ENCODE results near the gene CHCHD4.

CHCHD4 gene

DNA sequence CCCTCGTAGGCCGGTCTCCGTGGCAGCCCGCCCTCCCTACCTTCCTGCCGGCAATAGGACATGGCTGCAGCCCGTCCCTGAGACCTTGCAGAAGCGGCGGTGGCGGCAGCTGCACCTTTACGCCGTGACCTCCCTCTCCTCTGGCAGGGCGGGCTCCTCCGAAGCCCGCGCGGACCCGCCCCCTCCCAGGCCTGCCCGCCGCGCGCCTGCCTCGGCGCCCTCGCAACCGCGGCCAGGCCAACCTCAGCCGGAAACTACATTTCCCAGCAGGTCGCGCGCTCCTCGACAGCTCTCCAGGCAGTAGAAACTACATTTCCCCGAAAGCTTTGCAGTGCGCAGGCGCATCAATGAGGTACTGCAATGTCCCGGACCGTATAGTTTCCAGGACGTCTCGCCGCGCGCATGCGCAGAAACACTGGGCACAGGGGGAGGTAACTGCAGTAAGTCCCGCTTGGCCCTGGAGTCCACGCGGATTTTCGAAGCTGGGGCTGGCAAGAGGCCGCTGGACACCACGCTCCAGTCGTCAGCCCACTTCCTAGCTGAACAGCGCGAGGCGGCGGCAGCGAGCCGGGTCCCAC, at the start of gene CHCHD4, which contains the start of gene TMEM43:
CHCHD4 (minus strand) TSS at position 256 of the 578 bp plus-strand sequence; CDS start at position 62, 194 bp downstream.
TMEM43 (plus strand) TSS at position 438 of the 578 bp plus-strand sequence. CDS start 142 bp downstream, outside the sequence.
- peak; percentile 95 for DNase-seq

DNA sequence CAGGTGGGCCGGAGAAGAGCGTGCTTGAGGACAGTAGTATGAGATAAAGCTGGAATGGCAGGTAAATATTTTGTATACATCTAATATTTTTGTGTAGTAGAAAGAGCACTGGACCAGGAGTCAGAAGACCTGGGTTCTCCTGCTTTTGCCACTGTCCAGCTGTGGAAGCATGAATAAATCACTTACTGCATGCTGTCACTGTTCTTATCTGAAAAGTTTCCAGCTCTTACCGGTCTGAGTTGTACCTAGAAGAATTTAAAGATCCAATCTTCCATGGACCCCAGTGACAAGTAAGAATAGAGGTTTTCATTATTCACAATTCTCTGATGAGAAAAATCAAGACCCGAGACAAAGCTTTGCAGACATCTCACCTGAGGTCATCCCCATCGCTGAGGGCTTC, 47.8 kb upstream of the CHCHD4 start:
- DNase-seq, result no peak

DNA sequence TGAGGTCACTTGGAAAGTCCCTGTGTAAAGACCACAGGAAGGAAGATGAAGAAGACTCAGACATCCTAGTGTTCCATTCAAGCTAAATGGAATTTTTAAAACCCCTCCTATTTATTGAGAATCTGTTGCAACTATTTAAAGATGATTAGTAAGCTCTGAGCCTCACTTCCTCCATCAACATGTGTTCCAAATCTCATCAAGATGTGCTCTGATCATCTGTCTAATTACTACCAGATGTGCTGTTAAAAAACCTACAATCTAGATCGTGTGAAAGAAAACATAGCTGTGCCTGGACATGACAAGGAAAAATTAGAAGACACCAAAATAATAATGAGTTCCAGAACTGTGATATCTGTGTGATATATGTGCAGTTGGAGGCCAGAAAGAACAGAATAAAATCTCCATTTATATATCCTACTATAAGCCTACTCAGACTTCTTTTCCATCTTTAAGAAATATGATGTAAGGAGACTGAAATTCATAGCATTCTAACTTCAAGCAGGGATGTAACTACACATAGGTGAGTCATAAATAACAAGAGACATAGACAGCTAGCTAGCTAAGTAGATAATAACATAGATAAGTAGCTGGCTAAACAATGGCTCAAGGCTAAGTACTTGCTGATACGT, 46.0 kb upstream of the CHCHD4 start:
- no peak for DNase-seq

DNA sequence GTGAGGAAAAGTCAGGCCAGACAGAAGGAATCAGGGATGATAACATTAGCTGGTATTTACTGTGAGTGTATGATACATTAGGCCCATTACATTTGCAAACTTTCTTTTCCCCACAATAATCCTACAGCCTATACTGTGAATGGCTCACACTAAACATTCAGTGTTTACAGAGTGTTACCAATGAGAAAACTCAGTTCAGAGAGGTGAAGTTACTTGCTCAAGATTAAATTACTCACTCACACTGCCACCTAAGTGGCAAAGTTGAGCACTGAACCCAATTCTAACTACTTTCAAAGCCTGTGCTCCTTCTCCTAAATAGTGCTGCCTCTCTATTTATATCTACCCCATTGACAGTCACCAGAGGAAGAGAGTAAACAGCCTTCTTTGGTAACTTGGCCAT, 45.2 kb upstream of the CHCHD4 start:
- no peak for DNase-seq

DNA sequence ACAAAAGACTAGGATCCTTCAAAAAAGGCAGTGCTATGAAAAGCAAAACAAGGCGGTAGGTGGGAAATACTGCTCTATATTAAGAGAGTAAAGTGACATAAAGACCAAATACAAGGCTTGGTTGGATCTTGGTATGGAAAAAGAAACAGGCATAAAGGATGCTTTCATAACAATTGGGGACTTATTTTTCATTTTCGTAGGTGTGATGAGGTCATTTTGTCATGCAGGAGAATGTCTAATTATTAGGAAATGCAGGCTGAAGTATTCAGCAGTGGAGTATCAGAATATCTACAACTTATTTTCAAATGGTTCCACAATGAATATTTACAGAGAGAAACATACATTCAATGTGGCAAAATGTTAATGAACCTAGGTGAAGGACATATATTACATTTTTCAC, 44.8 kb upstream of the CHCHD4 start:
- DNase-seq, result no peak

DNA sequence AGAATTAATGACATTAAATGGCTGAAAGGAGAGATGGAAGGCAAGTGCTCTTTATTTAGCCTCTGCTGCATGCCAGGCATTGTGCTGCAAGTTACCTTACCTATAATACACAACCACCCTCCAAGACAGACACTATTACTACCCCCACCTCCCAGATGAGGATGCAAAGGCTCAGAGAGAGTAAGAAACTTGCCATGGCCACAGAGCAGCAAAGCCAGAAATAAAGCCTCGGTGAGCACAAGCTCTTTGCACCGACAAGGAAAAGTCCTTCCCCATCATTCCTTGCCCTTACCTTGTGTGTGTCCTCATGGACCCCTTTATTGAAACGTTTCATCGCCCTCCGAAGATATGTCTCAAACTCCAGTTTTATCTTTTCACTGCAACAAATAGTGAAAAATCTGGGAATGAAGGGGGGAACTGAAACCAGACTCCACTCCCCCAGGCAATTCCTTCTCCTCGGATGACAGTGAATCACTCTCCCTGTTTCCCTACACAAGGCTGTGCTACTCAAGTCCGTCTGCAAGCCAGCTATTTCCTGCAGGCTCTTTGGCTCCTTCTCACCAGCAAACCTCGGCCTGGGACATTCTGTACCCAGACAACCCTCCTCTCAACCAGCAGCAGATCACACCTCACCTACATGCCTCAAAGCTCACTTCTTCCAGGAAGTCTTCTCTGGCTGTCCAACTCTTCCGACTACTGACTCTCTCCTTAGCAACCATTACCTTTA, 42.4 kb upstream of the CHCHD4 start:
- no peak for DNase-seq

DNA sequence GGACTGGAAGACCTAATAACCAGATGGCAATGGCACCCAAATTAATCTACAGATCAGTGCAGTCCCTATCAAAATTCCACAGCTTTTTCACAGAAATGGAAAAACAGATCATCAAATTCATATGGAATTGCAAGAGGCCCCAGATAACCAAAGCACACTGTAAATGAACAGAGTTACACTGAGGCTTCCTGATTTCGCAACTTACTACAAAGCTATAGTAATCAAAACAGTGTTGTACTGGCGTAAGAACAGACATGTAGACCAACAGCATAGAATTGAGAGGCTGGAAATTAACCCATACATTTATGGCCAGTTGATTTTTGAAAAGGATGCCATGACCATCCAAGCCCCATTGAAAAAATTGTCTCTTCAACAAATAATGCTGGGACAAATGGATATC, 37.5 kb upstream of the CHCHD4 start:
- no peak for DNase-seq

DNA sequence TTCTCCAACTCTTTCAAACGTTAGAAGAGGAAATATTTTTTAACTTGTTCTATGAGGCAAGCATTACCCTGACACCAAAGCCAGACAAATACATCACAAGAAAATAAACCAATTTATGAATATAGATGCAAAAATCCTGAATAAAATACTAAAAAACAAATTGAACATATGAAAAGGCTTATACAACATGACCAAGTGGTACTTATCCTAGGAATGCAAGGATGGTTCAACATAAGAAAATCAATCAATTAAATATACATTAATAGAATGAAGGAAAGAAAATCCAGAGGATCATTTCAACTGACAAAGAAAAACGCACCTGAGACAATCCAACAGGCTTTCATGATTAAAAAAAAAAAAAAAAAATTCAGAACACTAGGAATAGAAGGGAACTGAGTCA, 36.6 kb upstream of the CHCHD4 start:
- DNase-seq, result no peak

DNA sequence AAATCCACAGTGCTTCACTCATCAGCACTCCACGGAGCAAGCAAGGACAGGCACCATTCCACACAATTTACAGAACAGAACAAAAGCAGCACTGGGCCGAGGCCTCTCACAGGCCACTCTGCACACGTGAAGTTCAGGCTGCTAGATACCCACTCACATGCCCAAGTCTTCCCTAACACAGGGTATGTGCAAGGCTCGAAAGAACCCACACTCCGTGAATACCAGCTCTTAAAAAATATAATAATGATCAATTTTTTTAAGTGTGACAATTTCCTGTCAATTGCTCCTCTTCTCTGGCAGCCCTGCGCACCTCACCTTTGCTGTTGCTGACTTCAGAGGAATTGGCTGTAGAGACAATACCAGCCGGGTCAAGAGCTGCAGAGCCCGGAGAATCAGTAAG, 34.8 kb upstream of the CHCHD4 start:
- DNase-seq, result no peak

DNA sequence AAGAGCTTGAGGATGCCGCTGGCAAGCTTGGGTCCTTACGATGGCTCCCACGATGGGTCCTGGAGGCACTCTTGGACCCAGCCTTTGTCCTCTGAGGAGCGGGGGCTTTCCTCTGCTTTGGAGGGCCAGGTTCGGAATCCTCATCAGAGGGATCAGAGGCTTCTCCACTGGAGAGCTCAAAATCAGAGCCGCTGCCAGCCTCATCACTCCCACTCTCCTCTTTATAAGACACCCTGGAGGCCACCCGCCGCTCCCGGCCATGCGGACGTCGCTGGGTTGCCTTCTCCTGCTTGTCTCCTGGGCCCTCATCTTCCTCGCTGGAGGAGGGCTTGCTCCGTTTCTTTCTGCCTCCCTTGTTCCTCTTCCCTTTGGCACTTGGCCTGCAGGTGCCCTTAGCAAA, 33.7 kb upstream of the CHCHD4 start:
- DNase-seq, result no peak

DNA sequence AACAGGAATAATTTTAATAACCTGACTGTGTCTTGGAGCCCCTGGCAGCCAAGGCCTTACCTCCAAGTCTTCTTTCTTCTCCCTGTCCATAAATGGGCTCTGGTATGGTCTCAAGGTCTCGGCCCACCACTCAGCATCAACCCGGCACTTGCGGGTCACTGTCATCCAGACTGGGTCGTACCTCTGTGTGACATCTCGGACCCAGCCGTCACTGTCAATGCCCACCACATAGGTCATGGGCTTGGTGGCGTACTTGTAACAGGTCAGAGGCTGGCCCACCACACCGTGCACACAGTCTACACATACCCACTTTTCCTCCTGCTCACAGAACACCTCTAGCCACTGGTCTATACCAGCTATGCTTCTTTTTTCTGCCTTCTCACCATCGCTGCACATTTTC, 33.3 kb upstream of the CHCHD4 start:
- no peak for DNase-seq

DNA sequence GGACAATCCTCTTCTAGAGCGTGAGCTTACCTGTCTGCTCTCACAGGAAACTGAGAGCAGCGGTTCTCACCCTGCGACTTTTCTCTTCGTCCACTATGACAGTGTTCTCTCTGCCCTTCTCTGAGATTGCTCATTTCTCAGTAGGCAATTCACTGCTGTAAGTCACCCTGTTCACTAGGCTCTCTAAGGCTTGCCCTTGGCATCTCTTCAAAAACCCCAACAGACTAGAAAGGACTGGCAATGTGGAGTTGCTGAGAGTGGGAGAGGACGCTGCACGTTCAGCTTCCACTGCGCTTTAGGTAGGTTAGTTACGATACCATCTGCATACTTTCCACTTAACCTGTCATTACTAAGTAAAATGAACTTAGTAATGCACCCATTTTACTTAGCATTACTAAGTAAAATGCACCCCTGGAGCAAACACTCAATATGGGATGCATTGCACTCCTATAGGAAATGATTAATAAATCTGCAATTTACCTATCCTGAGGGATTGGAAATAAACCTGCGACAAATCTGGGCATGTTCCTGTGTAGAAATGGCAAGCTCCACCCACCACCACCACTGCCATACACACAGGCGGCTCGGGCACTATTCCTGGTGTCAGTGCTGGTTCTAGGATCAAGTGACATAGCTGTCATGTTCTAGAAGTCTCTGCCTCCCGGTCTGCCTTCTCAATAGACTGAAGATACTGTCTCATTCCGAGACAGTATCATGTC, 32.3 kb upstream of the CHCHD4 start:
- no peak for DNase-seq

DNA sequence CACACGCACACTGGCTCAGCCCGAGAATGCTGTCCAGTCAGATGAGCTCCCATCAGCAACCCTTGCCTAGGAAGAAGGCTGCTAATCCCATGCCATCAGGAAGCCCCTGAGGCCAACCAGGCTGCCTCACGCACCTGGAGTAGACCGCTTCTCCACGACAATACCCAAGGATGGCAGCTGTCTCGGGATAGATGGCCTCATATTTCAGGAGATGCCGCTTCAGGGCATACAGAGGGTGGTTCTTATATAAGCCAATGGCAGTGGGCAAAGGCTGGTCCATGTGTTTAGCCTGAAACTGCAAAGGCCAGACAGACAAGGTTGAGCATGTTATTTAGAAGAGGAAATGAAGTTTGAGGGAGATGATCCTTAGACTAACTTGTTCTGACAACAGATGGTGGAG, 31.5 kb upstream of the CHCHD4 start:
- no peak for DNase-seq

DNA sequence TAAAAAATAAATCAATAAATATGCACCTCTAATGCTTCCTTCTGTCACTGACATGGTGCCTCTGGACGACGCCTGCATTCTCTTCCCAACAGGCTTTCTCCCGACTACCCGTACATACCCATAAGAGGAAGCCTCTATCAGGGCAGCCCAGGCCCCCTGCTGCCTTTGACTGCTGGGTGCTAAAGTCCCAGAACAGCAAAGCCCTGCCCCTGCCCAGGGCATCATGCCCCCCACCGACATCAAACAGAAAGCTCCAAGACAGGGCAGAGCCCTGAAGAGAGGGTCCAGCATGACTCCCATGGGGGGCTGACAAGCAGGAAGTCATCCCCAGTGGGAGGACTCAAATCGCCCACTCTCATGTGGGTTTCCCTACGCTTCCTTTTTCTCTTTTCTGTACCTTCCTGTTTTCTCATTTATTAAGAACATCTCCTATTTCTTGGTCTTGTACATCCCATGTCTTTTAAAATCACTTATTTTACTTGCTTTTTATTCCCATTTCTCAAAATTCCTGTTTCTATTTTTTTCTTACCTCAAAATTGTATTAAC, 30.3 kb upstream of the CHCHD4 start:
- no peak for DNase-seq

DNA sequence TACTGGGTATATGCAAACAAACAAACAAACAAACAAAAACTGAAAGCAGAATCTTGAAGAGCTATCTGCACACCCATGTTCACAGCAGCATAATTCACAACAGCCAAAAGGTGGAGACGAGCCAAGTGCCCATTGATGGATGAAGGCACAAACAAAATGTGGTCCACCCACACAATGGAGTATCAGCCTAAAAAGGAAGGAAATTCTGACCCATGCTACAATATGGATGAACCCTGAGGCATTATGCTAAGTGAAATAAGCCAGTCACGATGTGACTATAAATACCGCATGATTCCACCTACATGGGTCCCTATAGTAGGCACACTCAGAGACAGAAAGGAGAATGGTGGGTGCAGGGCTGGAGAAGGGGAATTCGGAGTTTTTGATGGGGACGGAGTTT, 29.6 kb upstream of the CHCHD4 start:
- no peak for DNase-seq

DNA sequence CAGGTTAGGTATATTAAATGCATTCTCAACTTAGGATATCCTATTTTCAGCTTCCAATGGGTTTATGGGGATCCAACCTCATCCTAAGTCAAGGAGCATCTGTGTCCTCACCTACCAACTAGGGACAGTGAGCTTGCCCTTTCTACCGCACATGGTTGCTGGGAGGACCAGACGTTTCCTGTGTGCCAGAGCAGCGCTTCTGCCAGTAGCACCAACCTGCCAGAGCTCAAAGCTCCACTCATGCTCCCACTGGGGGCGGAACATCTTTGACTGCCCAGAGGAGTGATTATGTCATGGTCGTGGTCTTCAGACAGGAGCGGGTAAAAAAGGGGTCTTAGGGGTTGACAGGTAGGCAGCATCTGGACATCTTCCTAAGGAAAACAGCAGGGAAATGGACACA, 29.0 kb upstream of the CHCHD4 start:
- DNase-seq, result no peak

DNA sequence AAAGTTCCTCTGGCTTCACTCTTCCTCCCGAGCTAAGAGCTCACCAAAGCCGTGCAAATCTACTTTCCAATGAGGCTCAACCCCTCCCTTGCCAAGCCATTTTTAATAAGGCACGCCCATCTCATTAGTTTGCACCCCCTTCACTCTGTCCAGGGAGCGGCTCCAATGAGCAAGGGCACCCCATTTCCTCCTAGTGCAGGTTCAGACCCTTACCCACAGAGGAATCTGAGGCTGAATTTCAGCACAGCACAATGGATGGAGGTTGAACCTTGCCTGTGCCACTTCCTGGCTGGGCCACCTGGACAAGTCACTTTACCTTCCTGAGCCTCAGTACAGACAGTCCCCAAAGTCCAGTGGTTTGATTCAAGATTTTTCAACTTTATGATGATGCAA, 28.3 kb upstream of the CHCHD4 start:
- DNase-seq, result no peak

DNA sequence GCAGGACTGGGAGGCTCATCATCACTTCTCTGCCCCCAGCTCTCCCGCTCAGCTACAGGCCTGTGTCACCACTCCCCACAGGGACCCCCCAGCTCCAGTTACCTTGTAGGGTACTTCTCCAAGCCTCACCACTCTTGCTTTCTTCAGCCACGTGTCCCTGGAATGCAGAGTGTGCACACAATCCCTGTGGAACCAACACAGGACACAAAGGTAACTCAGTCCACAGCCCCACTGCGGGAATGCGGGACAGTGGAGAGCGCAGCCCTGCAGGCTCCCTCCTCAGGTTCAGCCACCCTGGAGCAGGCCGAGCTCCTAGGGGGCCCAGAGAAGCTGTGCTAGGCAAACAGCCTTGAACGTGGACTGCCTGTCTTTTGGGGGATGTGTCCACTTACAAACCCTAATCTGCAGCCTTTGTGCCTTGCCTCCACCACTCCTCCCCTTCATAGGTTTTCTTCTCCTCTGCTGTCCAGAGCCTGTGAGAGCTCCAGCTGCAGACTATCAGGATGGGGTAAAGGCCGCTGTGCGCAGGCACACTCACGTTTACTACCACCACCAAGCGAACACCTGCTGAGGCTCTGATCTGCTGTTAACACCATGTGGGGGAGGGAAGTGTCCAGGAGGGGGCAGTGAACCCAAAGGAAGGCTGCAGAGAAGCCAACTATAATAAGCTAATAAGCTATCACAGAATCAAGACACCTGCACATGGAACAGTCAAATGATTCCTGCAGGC, 27.7 kb upstream of the CHCHD4 start:
- DNase-seq, result no peak

DNA sequence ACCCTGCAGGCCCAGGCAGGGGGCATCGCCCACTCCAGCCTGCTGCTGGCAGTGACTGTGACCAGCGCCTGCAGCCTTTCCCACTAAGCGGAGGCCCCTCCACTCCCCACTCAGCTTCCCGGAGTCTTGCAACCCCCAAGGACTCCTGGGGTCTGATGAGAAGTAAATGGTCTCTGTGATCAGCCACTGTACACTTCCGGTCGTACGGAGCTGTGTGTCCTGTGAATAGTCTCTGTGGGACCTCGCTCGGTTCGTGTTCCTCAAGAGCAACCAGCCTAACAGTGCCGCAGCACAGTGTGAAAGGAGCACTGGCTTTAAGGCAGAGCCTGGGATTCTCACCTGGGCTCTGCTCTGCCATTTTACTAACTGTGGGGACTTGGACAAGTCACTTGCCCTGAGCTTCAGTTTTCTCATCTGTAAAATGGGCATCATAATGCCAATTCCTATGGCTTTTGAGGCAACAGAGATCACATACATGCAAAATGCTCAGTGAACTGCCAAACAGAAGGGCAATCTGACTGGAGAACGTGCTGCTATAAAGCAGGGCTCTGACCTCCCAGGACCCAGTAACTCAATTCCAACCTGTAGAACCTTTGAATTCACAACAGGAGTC, 26.9 kb upstream of the CHCHD4 start:
- DNase-seq, result no peak

DNA sequence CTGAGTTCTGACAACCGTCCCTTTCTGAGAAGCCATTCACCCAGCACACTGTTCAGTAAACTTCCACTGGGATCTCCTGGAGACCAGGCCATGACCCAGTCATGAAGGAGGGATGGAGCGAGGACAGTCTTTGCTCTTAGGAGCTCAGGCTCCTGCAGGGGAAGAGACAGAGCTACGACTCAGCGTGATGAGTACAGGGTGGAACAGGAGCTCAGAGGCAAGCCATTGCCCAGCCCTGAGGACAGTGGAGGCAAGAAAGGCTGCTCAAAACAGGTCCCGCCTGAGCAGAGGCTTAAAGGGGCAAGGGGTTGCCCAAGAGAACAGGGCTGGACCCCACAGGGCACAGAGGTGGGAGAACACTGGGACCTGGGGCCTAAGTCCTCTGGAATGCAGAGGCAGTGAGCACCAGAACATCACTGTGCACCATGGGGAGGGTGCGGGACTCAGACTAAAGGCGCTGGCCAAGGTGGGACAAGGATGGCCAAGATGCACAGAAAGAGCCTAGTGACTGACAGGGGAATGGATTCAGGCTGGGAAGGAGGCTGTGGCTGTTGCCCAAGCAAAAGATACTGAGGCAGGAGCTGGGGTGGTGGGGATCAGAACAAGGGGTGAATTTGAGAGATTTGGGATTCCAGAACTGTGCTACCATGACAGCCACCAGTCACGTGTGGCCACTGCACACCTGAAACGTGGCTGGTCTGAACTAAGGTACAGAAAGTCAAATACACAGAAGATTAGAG, 26.0 kb upstream of the CHCHD4 start:
- no peak for DNase-seq

DNA sequence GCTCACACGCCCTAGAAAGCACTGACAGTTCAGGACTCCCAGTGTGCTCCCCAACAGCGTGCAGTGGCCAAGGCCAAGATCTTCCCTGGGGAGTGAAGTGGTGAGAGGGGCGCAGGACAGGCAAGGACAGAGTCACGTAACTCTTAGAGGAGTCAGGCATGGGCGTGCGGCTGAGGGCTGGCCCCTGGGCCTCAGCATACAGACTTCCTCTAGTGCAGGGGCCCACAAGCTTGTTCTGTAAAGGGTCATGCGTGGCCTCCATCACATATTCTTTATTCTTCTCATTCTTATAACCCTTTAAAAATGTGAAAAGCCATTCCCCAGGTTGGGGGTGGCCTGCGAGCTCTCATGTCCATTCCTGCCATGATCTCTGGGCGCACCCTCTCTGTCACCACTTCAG, 25.4 kb upstream of the CHCHD4 start:
- DNase-seq, result no peak
